Uterus (tissue), 4 donors: Measurements from ENCODE around the gene RGS10. TPM values are rescaled to one million over a fixed set of nuclear protein-coding genes. Genes with fewer than 3 reads are reported as not detected.

Experiments used
- DNase-seq, 2 donors: peaks; one replicate each; pipeline ENCODE4 v3.0.0-alpha.2; 2019 to 2020
- H3K27ac ChIP-seq, 2 donors: fragments of 200-600 bp; sonication (generic); 1 replicate in 1 of 2; 2 replicates in 1 of 2; pipeline ENCODE4 v1.5.1; 2016 to 2018
- H3K27me3 ChIP-seq, 2 donors: fragments of 200-600 bp; sonication (generic); one replicate each; pipeline ENCODE4 v1.5.1; 2018 to 2019; ENCODE audit warnings: control low read depth in 1 of 2
- H3K36me3 ChIP-seq, 2 donors: fragments of 200-600 bp; sonication (generic); one replicate each; pipeline ENCODE4 v1.5.1; 2019; ENCODE audit warnings: control low read depth in 1 of 2
- H3K4me1 ChIP-seq, 2 donors: fragments of 200-600 bp; sonication (generic); one replicate each; pipeline ENCODE4 v1.5.1; 2018 to 2019; ENCODE audit warnings: control low read depth in 1 of 2
- H3K4me3 ChIP-seq, 2 donors: fragments of 200-600 bp; sonication (generic); 1 replicate in 1 of 2; 2 replicates in 1 of 2; pipeline ENCODE4 v1.5.1; 2018 to 2019; ENCODE audit warnings: mild to moderate bottlenecking in 1 of 2
- H3K9me3 ChIP-seq, 2 donors: fragments of 200-600 bp; sonication (generic); one replicate each; pipeline ENCODE4 v1.5.1; 2019; ENCODE audit warnings: control low read depth in 1 of 2
- POLR2A ChIP-seq, 2 donors: fragments of 450-650 bp; IDR thresholded peaks; one replicate each; pipeline ENCODE4 v1.6.1; 2016; ENCODE audit warnings: antibody characterized with exemption in 2 of 2, mild to moderate bottlenecking in 1 of 2, moderate library complexity in 1 of 2
- intact Hi-C: fragments of 100-400 bp; cut with DNase I; formaldehyde crosslinking; loops from one replicate; pipeline ENCODE4 v1.15.1; 2023; ENCODE audit warnings: low total_unique reads
- total RNA-seq, 4 donors: library from RNA; depleted of rRNA in 3 of 4; stranded (reverse); fragments of >200 nt in 3 of 4; gene quantifications; one replicate each; pipeline versions ENCODE4 v1.1.0 to v1.2.4, GENCODE V29; 2014 to 2023
- TF ChIP-seq, protein P1 (sequence below), 4 experiments: fragments of 200-600 bp in 2 of 4; fragments of 450-650 bp in 2 of 4; sonication (generic) in 2 of 4; IDR thresholded peaks; one replicate each; pipeline ENCODE4 v1.5.1; 2016 to 2019; ENCODE audit warnings: antibody characterized with exemption in 4 of 4, mild to moderate bottlenecking in 2 of 4, moderate library complexity in 1 of 4
- donor health status: DM: yes; HTN: yes; CAD: no.

The RGS10 gene
- total RNA-seq, 4 donors from 2014 or later, result 29.1 to 165 (median 64.1) TPM

DNA sequence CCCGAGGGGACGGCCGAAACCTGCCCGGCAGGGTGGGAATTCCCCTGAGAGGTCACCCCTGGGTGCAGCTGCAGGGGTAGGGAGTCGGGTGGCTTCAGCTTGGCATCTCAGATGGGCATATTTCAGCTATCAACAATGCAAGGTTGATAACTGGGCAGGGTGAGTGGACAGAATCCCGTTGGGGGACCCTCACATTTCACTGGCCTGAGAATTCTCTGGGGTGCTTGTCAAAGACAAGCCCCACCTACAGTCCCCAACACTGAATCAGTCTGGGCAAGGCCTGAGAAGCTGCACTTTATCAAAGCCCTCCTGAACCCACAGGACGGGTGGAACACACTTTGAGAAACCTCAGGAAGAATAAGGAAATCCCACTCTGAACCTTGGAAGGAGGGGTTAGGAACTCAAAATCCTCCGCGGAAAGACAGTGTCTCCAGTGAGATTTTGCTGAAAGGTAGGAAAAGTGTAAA is 3.1 kb downstream of the RGS10 start:
- H3K27ac ChIP-seq, result peak overlapping the region; percentile 31 to 57
- intact Hi-C loops, result no loop called here
- no peaks in the 10 kb centered on the region for H3K36me3 ChIP-seq
- no peak for DNase-seq
- H3K9me3 ChIP-seq, result no peaks in the 10 kb centered on the region
- H3K4me3 ChIP-seq, result no peak overlapping the region
- H3K4me1 ChIP-seq, result peaks cover 2 to 4% of the 10 kb centered on the region in 2 donors
- no peak for TF ChIP-seq POLR2A (IDR thresholded peaks at IDR 0.05)
- TF ChIP-seq, protein P1, sequence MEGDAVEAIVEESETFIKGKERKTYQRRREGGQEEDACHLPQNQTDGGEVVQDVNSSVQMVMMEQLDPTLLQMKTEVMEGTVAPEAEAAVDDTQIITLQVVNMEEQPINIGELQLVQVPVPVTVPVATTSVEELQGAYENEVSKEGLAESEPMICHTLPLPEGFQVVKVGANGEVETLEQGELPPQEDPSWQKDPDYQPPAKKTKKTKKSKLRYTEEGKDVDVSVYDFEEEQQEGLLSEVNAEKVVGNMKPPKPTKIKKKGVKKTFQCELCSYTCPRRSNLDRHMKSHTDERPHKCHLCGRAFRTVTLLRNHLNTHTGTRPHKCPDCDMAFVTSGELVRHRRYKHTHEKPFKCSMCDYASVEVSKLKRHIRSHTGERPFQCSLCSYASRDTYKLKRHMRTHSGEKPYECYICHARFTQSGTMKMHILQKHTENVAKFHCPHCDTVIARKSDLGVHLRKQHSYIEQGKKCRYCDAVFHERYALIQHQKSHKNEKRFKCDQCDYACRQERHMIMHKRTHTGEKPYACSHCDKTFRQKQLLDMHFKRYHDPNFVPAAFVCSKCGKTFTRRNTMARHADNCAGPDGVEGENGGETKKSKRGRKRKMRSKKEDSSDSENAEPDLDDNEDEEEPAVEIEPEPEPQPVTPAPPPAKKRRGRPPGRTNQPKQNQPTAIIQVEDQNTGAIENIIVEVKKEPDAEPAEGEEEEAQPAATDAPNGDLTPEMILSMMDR (IDR thresholded peaks at IDR 0.05), result no peak
- H3K27me3 ChIP-seq, result no peaks in the 10 kb centered on the region

DNA sequence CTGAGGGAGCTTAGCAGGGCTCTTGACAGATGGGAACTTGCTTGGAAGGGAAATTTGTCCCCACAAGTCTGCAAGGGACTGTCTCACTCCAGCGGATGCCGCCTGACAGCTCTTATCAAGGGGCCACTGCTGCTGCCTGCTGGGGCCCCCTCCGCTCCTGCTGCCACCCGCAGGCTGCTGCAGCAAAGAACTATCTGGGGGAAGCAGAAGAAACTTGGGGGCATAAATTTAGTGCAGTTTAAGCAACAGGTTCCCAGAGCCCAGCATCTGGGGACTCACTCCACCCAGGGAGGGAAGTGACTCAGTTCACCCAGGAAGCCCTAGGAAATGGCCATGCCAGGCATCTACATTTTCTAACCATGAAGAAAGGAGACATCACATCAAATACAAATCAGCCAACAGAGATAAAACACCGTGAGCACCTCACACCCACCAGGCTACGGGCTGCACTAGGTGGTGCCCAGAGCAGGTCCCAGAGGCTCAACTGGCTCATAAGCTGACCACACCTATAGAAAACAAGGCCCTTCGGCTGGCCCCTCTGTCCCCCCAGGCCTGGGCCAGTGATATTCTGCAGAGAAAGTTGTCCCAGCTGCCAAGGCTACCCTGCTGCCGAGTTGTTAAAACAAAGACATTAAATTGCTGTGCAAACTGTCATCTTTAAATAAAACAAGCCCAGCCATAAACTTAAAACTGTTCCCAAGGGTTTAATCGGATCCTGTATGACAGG is 3.7 kb downstream of the RGS10 start:
- H3K4me1 ChIP-seq, result peaks cover 2 to 4% of the 10 kb centered on the region in 2 donors
- H3K27me3 ChIP-seq, result no peaks in the 10 kb centered on the region
- no peaks in the 10 kb centered on the region for H3K9me3 ChIP-seq
- TF ChIP-seq, protein P1 (IDR thresholded peaks at IDR 0.05), result no peak
- no peak for TF ChIP-seq POLR2A (IDR thresholded peaks at IDR 0.05)
- intact Hi-C loops, result no loop called here
- no peaks in the 10 kb centered on the region for H3K36me3 ChIP-seq
- no peak overlapping the region for H3K4me3 ChIP-seq
- no peak for DNase-seq
- peak overlapping the region; percentile 31 to 57 for H3K27ac ChIP-seq

DNA sequence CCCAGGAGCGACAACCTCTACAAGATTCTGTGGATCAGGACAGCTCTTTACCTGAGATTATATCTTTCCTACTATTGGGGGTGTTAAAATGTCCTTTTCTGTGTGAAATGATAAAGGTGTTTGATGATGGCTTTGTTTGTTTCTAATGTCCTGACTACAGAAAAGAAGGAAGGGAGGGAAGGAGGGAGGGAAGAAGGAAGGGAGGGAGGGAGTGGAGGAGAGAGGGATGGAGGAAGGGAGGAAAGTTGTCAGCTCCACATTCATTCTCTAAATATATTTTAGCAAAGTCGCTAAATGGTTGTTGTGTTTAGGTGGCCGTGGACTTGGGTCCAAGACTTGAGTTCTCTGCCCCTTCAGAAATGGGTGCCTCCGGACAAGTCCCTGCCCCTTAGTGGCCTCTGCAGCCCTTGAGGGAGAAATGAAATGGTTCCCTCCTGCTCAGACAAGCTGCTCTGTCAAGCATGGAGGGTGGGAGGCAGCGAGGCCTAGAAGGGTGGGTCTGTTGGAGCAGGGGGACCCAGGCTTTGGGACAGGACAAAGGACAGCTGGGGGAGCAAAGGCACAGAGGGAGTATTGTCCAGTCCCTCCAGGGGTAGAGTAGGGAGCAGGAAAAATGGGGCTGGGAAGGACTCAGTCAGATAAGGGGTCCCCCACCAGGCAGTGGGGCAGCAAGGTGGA is 4.4 kb downstream of the RGS10 start:
- DNase-seq, result no peak
- TF ChIP-seq POLR2A (IDR thresholded peaks at IDR 0.05), result no peak
- TF ChIP-seq, protein P1 (IDR thresholded peaks at IDR 0.05), result no peak
- Histone ChIP-seq H3K4me1 (peaks cover 2 to 4% of the 10 kb centered on the region in 2 donors), H3K27ac (peak overlapping the region; percentile 31 to 57), H3K4me3 (no peak overlapping the region), H3K9me3 (no peaks in the 10 kb centered on the region), H3K27me3 (no peaks in the 10 kb centered on the region), H3K36me3 (no peaks in the 10 kb centered on the region)
- intact Hi-C loops, result no loop called here

DNA sequence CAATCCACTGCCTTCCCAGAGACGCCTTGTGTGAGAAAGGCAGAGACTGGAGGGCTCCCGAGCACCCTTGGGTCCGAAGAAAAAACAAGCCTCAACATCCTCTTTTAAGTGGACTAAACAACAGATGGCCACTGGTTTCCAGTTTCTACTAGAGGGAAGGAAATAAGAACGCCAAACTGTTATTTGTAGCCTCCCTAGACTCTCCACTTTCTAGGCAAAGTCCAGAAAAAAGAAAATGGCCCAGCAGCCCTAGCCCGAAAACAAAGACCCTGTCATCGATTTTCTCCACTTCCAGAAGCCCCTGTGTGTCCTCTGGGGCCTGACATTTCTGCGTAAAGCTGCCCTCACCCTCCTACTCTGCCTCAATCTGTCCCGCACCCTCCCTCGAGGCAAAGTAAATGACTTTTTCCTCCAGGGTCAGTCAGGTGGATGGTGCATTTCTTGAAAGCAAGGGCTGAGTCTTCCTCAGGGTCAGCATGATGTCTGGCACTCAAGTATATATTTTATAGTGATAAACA is 6.0 kb downstream of the RGS10 start:
- peaks cover 2 to 4% of the 10 kb centered on the region in 2 donors for H3K4me1 ChIP-seq
- no peak for DNase-seq
- H3K27me3 ChIP-seq, result no peaks in the 10 kb centered on the region
- no peak overlapping the region for H3K4me3 ChIP-seq
- no peaks in the 10 kb centered on the region for H3K36me3 ChIP-seq
- intact Hi-C loops, result no loop called here
- peak overlapping the region in 1 of 2 donors; percentile 11 for H3K27ac ChIP-seq
- TF ChIP-seq, protein P1 (IDR thresholded peaks at IDR 0.05), result no peak
- no peak for TF ChIP-seq POLR2A (IDR thresholded peaks at IDR 0.05)
- H3K9me3 ChIP-seq, result no peaks in the 10 kb centered on the region
